MM.1S (cell line): ENCODE data around the gene RARB.

Experiments used
- DNase-seq: peaks from one replicate; pipeline ENCODE4 v3.0.0-alpha.2; 2015
- H2AFZ ChIP-seq: fragments of 300-600 bp; sonication (generic); 2 replicates; pipeline ENCODE4 v1.6.0; 2016; ENCODE audit warnings: antibody characterized with exemption, low read length
- H3F3A ChIP-seq: fragments of 300-600 bp; sonication (generic); 2 replicates; pipeline ENCODE4 v1.6.1; 2016; ENCODE audit warnings: mild to moderate bottlenecking, antibody characterized with exemption, low read length, moderate library complexity, mixed read lengths; ENCODE audit not compliant: insufficient read depth
- H3K27ac ChIP-seq: fragments of 300-600 bp; sonication (generic); 2 replicates; pipeline ENCODE4 v1.5.1; 2016; ENCODE audit warnings: mild to moderate bottlenecking, low read length
- H3K27me3 ChIP-seq: fragments of 300-600 bp; sonication (generic); replicated peaks from 2 replicates; pipeline ENCODE4 v1.6.0; 2016; ENCODE audit warnings: low read length; ENCODE audit not compliant: insufficient read depth
- H3K36me3 ChIP-seq: fragments of 300-600 bp; sonication (generic); replicated peaks from 2 replicates; pipeline ENCODE4 v1.6.1; 2016; ENCODE audit warnings: mild to moderate bottlenecking, low read length, mixed read lengths; ENCODE audit not compliant: insufficient read depth
- H3K4me1 ChIP-seq: fragments of 300-600 bp; sonication (generic); 2 replicates; pipeline ENCODE4 v1.6.1; 2016; ENCODE audit warnings: low read length, mixed read lengths
- H3K4me2 ChIP-seq: fragments of 300-600 bp; sonication (generic); 2 replicates; pipeline ENCODE4 v1.6.0; 2016; ENCODE audit warnings: low read depth, low read length
- H3K4me3 ChIP-seq: fragments of 300-600 bp; sonication (generic); 2 replicates; pipeline ENCODE4 v1.5.1; 2016; ENCODE audit warnings: low read length, mixed read lengths
- H3K79me2 ChIP-seq: fragments of 300-600 bp; sonication (generic); 2 replicates; pipeline ENCODE4 v1.6.1; 2016; ENCODE audit warnings: mixed run types, low read length, mixed read lengths
- H3K9ac ChIP-seq: fragments of 300-600 bp; sonication (generic); 2 replicates; pipeline ENCODE4 v1.6.1; 2016; ENCODE audit warnings: low read length, mixed read lengths
- H3K9me2 ChIP-seq: fragments of 300-600 bp; sonication (generic); replicated peaks from 2 replicates; pipeline ENCODE4 v1.6.1; 2016; ENCODE audit warnings: mild to moderate bottlenecking, low read length, mixed read lengths; ENCODE audit not compliant: insufficient read depth
- H3K9me3 ChIP-seq: fragments of 300-600 bp; sonication (generic); replicated peaks from 2 replicates; pipeline ENCODE4 v1.6.1; 2016; ENCODE audit warnings: mild to moderate bottlenecking, low read length, mixed read lengths; ENCODE audit not compliant: insufficient read depth
- H4K20me1 ChIP-seq: fragments of 300-600 bp; sonication (generic); 2 replicates; pipeline ENCODE4 v1.6.1; 2016; ENCODE audit warnings: mild to moderate bottlenecking, low read length, moderate library complexity, mixed read lengths; ENCODE audit not compliant: insufficient read depth
- CTCF ChIP-seq: fragments of 300-600 bp; sonication (generic); IDR thresholded peaks from 2 replicates; pipeline ENCODE4 v1.5.1; 2016; ENCODE audit warnings: antibody characterized with exemption, low read length, mixed read lengths
- EZH2 ChIP-seq: fragments of 300-600 bp; sonication (generic); optimal IDR thresholded peaks from 2 replicates; pipeline ENCODE3; 2017; ENCODE audit warnings: low read depth, mild to moderate bottlenecking, antibody characterized with exemption, low read length, mixed read lengths
- EZH2phosphoT487 ChIP-seq: fragments of 300-600 bp; sonication (generic); IDR thresholded peaks from 2 replicates; pipeline ENCODE4 v1.6.1; 2018; ENCODE audit warnings: antibody characterized with exemption, low read length

RARB gene

GRCh38 chr3:25575001-25575400 is 146.9 kb downstream of the RARB start:
- H3K9me3 ChIP-seq = no peaks in the 10 kb centered on the region
- no peaks in the 10 kb centered on the region for H3K27me3 ChIP-seq
- H3K27ac ChIP-seq = no peak overlapping the region
- no peaks in the 10 kb centered on the region for H4K20me1 ChIP-seq
- no peaks in the 10 kb centered on the region for H3F3A ChIP-seq
- H3K4me3 ChIP-seq = no peak overlapping the region
- no peak overlapping the region for H2AFZ ChIP-seq
- H3K9me2 ChIP-seq = no peaks in the 10 kb centered on the region
- H3K4me2 ChIP-seq = no peak overlapping the region
- TF ChIP-seq EZH2 (no peak), CTCF (no peak), EZH2phosphoT487 (no peak)
- H3K36me3 ChIP-seq = no peaks in the 10 kb centered on the region
- no peak overlapping the region for H3K9ac ChIP-seq
- no peaks in the 10 kb centered on the region for H3K4me1 ChIP-seq
- no peak for DNase-seq
- no peaks in the 10 kb centered on the region for H3K79me2 ChIP-seq

GRCh38 chr3:25576146-25576545 is 148.1 kb downstream of the RARB start:
- Histone ChIP-seq H3K79me2 (no peaks in the 10 kb centered on the region), H4K20me1 (no peaks in the 10 kb centered on the region), H3K4me3 (no peak overlapping the region), H3K4me1 (no peaks in the 10 kb centered on the region), H3F3A (no peaks in the 10 kb centered on the region), H3K36me3 (no peaks in the 10 kb centered on the region), H3K4me2 (no peak overlapping the region), H3K27me3 (no peaks in the 10 kb centered on the region), H2AFZ (no peak overlapping the region), H3K27ac (no peak overlapping the region), H3K9me2 (no peaks in the 10 kb centered on the region), H3K9me3 (no peaks in the 10 kb centered on the region), H3K9ac (no peak overlapping the region)
- TF ChIP-seq CTCF (no peak), EZH2 (no peak), EZH2phosphoT487 (no peak)
- no peak for DNase-seq

GRCh38 chr3:25576831-25577454 is 148.9 kb downstream of the RARB start:
- Histone ChIP-seq H3K9me2 (no peaks in the 10 kb centered on the region), H3F3A (no peaks in the 10 kb centered on the region), H3K4me1 (no peaks in the 10 kb centered on the region), H3K4me2 (no peak overlapping the region), H3K79me2 (no peaks in the 10 kb centered on the region), H2AFZ (no peak overlapping the region), H3K27ac (no peak overlapping the region), H3K4me3 (no peak overlapping the region), H3K9me3 (no peaks in the 10 kb centered on the region), H3K27me3 (no peaks in the 10 kb centered on the region), H3K9ac (no peak overlapping the region), H3K36me3 (no peaks in the 10 kb centered on the region), H4K20me1 (no peaks in the 10 kb centered on the region)
- TF ChIP-seq EZH2 (no peak), EZH2phosphoT487 (no peak), CTCF (no peak)
- no peak for DNase-seq
